ENCODE data around the gene ILF3. TPM values are rescaled to one million over a fixed set of nuclear protein-coding genes. Genes with fewer than 3 reads are reported as not detected.

Gene ILF3
- total RNA-seq, 6 experiments from 2014 or later: 227 to 298 (median 277) TPM

DNA sequence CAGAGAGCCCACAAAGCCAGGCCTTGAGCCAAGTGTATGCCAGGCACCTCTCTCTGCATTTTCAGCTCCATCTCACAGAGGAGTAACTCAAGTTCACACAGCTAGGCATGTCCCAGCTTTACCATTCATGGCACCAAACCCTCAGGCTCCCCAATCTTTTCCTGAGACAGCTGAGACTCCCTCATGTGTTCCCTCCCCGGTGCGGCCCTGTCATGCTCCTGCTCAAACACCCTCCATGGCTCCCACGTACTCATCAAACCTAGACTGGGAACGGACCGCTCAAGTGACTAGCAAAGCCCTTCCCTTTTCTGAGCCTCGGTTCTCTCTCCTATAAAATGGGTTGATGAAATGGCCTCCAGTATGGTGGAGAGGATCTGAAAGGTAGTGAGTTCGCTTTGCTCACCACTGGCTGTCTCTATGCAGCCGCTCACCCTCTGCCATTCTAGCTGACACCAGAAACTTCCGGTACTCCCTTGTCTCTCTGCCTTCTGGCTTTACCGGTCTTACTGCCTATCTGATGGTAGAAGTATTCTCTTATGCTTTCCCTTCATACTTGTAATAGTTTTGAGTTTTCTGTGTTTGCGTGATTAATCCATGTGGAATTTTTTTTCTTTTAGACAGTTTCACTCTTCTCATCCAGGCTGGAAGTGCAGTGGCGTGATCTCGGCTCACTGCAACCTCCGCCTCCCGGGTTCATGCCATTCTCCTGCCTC is 36.6 kb upstream of the ILF3 start:
- no peak for TF ChIP-seq CTCF (IDR thresholded peaks at IDR 0.05)
- Mint-ChIP-seq H3K27ac (peak overlapping the region; percentile 100), H3K9me3 (no peaks in the 10 kb centered on the region), H3K4me3 (peak overlapping the region; percentile 85), H3K4me1 (ENCODE audit: low read depth) (peaks cover 31% of the 10 kb centered on the region), H3K36me3 (ENCODE audit: low read depth) (peaks cover 15% of the 10 kb centered on the region), H3K27me3 (ENCODE audit: insufficient read depth) (peaks cover 2% of the 10 kb centered on the region)
- DNase-seq: peak; percentile 92

DNA sequence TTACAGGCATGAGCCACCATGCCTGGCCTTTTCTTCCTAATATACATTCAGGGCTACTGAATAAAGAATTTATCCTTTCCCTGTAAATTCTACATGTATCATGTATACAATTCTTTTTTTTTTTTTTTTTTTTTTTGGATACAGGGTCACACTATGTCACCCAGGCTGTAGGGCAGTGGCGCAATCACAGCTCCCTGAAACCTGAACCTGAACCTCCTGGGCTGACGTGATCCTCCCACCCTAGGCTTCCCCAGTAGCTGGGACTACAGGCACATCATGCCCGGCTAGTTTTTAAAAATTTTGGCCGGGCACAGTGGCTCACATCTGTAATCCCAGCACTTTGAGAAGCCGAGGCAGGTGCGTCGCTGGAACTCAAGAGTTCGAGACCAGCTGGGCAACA is 35.3 kb upstream of the ILF3 start:
- TF ChIP-seq CTCF (IDR thresholded peaks at IDR 0.05): no peak
- Mint-ChIP-seq H3K4me3 (no peak overlapping the region; the same call in 1 of the 2 replicates), H3K27me3 (ENCODE audit: insufficient read depth) (peaks cover 2% of the 10 kb centered on the region), H3K36me3 (ENCODE audit: low read depth) (peaks cover 15% of the 10 kb centered on the region), H3K9me3 (no peaks in the 10 kb centered on the region), H3K4me1 (ENCODE audit: low read depth) (peaks cover 31% of the 10 kb centered on the region), H3K27ac (peak overlapping the region; percentile 100)
- DNase-seq: no peak

DNA sequence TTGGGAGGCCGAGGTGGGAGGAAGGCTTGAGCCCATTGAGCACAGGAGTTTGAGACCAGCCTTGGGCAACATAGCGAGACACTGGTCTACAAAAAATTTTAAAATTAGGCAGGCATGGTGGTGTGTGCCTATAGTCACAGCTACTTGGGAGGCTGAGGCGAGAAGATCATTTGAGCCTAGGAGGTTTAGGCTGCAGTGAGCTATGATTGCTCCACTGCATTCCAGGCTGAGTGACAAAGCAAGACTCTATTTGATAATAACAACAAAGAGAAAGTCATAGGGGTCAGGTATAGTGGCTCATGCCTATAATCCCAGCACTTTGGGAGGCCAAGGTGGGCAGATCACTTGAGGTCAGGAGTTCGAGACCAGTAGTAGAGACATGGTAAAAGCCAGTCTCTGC is 33.4 kb upstream of the ILF3 start:
- H3K4me3 Mint-ChIP-seq: no peak overlapping the region

DNA sequence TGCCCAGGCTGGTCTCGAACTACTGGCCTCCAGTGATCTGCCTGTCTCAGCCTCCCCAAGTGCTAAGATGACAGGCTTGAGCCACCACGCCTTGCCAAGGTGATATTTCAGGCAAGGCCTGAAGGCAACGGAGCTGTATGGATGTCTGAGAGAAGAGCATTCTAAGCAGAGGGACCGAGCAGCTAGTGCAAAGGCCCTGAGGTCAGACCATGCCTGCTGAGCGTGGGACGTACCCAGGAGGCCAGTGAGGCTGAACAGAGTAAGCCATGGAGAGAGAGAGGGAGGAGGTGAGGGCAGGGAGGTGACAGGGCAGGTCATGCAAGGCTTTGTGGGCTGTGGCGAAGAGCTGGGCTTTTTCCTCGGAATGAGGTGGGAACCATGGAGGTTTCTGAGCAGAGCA is 32.2 kb upstream of the ILF3 start:
- no peak for DNase-seq
- H3K4me3 Mint-ChIP-seq: no peak overlapping the region

More for the DNA sequence above, 33.4 kb upstream of the ILF3 start:
- Mint-ChIP-seq H3K4me1 (ENCODE audit: low read depth) (peaks cover 38% of the 10 kb centered on the region), H3K27me3 (ENCODE audit: insufficient read depth) (peaks cover 2% of the 10 kb centered on the region), H3K9me3 (no peaks in the 10 kb centered on the region), H3K27ac (peak overlapping the region; percentile 70), H3K36me3 (ENCODE audit: low read depth) (peaks cover 15% of the 10 kb centered on the region)
- TF ChIP-seq CTCF (IDR thresholded peaks at IDR 0.05): no peak
- DNase-seq: no peak

DNA sequence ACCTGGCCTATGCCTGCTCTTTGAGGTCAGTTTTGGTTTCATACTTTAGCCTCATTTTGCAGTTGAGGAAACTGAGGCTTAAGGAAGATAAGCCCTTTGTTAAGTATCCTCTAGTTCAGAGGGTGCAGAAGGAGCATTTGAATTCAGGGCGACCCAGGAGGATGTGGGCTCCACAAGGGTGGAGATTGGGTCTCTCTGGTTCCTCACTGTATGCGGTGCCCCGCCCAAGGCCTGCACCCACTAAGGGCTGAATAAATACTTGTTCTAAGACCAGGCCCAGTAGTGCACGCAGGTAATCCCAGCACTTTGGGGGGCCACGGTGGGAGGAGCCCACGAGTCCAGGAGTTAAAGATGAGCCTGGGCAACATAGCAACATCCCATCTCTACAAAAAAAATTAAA is 29.6 kb upstream of the ILF3 start:
- Mint-ChIP-seq H3K4me1 (ENCODE audit: low read depth) (peaks cover 30% of the 10 kb centered on the region), H3K27me3 (ENCODE audit: insufficient read depth) (peaks cover 2% of the 10 kb centered on the region; the same call in 1 of the 2 replicates), H3K27ac (peak overlapping the region; percentile 74; the same call in 1 of the 2 replicates), H3K36me3 (ENCODE audit: low read depth) (peaks cover 20% of the 10 kb centered on the region), H3K4me3 (peak overlapping the region; percentile 87), H3K9me3 (no peaks in the 10 kb centered on the region)
- TF ChIP-seq CTCF (IDR thresholded peaks at IDR 0.05): no peak
- no peak for DNase-seq

More for the DNA sequence above, 32.2 kb upstream of the ILF3 start:
- peaks cover 41% of the 10 kb centered on the region for H3K4me1 Mint-ChIP-seq (ENCODE audit: low read depth)
- no peak overlapping the region for H3K27ac Mint-ChIP-seq
- no peak for TF ChIP-seq CTCF (IDR thresholded peaks at IDR 0.05)
- H3K36me3 Mint-ChIP-seq (ENCODE audit: low read depth): peaks cover 15% of the 10 kb centered on the region
- peaks cover 2% of the 10 kb centered on the region for H3K27me3 Mint-ChIP-seq (ENCODE audit: insufficient read depth)
- H3K9me3 Mint-ChIP-seq: no peaks in the 10 kb centered on the region

All from HFFc6 (cell line).